ENCODE results near the gene TF.
"Not testable (repeated sequence)": the region's sequence is repeated elsewhere in the genome, so short reads cannot be mapped to it uniquely, and the experiment has no call there.

TF gene

GRCh38 chr3:133767607-133768006 lies 21.4 kb downstream of the TF start:
- DNase-seq = no peak

- no peak for DNase-seq
Measured at GRCh38 chr3:133769536-133769935, 23.3 kb downstream of the TF start.

- DNase-seq = no peak
Measured at GRCh38 chr3:133773732-133774131, 27.5 kb downstream of the TF start.

GRCh38 chr3:133775309-133775708 lies 29.1 kb downstream of the TF start:
- DNase-seq = no peak

- DNase-seq = no peak
Measured at GRCh38 chr3:133775835-133776234, 29.6 kb downstream of the TF start.

- no peak for DNase-seq
Measured at GRCh38 chr3:133776794-133777438, 30.7 kb downstream of the TF start.

GRCh38 chr3:133777807-133778568 lies 31.8 kb downstream of the TF start:
- DNase-seq = no peak

- DNase-seq = no peak
Measured at GRCh38 chr3:133779626-133780203, 33.5 kb downstream of the TF start.

- not testable (repeated sequence) for DNase-seq
Measured at GRCh38 chr3:133780756-133781155, 34.6 kb downstream of the TF start.

- no peak for DNase-seq
Measured at GRCh38 chr3:133781570-133781969, 35.4 kb downstream of the TF start.

GRCh38 chr3:133782454-133782853 lies 36.3 kb downstream of the TF start:
- no peak for DNase-seq

GRCh38 chr3:133783762-133784161 lies 37.6 kb downstream of the TF start:
- DNase-seq = no peak

- DNase-seq = no peak
Measured at GRCh38 chr3:133788024-133788423, 41.8 kb downstream of the TF start.

- DNase-seq = no peak
Measured at GRCh38 chr3:133792171-133792763, 46.1 kb downstream of the TF start.

- no peak for DNase-seq
Measured at GRCh38 chr3:133797396-133798105, 51.4 kb downstream of the TF start.

GRCh38 chr3:133799794-133800585 lies 53.8 kb downstream of the TF start:
- no peak for DNase-seq

- no peak for DNase-seq
Measured at GRCh38 chr3:133803469-133803868, 57.3 kb downstream of the TF start.

GRCh38 chr3:133804896-133805295 lies 58.7 kb downstream of the TF start:
- no peak for DNase-seq

- DNase-seq = no peak
Measured at GRCh38 chr3:133805384-133805701, 59.1 kb downstream of the TF start.

- DNase-seq = peak; percentile 97
Measured at GRCh38 chr3:133805702-133806475, 59.7 kb downstream of the TF start, which contains the start of gene SRPRB. Gene SRPRB (plus strand): TSS chr3:133805815. CDS start chr3:133805849, 34 bp downstream.

GRCh38 chr3:133812872-133813271 lies 66.7 kb downstream of the TF start:
- no peak for DNase-seq

GRCh38 chr3:133815386-133815785 lies 69.2 kb downstream of the TF start:
- DNase-seq = no peak
